ENCODE results near the gene YIPF4.
"Not testable (repeated sequence)": the region's sequence is repeated elsewhere in the genome, so short reads cannot be mapped to it uniquely, and the experiment has no call there.

Gene YIPF4

GRCh38 chr2:32277674-32278477, at the start of gene YIPF4:
TSS of gene YIPF4 (plus strand) at chr2:32277904. CDS start at chr2:32278156, 252 bp downstream.
- peak; percentile 94 for DNase-seq

GRCh38 chr2:32228181-32228580, 49.5 kb upstream of the YIPF4 start:
- no peak for DNase-seq

- DNase-seq: no peak
These were observed 48.1 kb upstream of the YIPF4 start for GRCh38 chr2:32229635-32230034.

DNA sequence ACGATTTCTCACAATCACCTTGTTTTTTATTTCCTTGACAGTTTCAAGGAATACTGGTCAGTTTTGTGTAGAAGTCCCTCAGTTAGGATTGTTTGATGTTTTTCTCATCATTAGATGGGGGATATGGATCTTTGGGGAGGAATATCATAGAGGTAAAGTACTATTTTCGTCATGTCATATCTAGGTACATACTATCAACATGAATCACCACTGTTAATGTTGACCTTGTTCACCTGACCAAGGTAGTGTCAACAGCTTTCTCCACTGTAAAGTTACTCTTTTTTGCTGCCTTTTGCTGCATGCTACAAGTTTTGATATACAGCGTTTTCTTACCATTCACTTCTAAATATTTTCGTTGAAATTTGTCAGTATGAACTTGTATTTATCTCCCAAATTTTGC, 45.7 kb upstream of the YIPF4 start:
- DNase-seq: no peak

- no peak for DNase-seq
These were observed 42.4 kb upstream of the YIPF4 start for GRCh38 chr2:32235315-32235714.

DNA sequence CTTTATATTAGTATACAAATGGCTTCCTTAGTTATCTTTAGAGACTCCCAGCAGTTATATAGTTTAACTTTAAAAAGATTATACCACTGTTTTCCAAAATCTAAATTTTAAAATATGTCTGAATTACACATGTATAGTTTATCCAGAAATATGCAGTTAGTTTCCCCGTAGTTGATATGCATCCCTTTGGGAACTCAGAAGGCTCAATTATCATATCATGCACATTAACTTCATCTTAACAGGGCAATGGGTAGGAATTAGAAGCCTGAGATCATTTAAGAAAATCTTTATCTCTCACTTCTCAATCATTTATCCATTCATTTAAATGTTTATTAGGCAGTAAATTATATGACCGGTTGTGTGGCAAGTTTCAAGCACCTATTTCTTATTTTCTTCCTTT, 40.2 kb upstream of the YIPF4 start:
- DNase-seq: no peak

DNA sequence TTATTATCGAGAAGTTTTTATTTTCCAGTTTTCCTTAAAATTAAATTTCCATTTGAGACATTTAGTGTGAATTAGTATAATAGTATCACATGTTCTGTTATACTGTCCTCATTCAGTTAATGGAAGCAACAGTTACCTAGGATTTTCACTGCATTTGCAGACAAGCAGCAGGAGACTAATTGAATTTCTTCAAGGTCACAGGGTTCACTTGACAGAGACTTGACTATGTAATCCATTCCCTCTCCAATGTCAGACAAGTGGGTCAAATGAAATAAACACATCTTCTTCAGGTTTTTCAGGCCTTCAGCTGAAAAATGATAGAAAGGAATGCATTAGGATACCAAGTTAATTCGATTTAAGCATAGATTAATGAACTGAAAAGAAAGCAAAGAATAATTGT, 39.7 kb upstream of the YIPF4 start:
- DNase-seq: no peak

DNA sequence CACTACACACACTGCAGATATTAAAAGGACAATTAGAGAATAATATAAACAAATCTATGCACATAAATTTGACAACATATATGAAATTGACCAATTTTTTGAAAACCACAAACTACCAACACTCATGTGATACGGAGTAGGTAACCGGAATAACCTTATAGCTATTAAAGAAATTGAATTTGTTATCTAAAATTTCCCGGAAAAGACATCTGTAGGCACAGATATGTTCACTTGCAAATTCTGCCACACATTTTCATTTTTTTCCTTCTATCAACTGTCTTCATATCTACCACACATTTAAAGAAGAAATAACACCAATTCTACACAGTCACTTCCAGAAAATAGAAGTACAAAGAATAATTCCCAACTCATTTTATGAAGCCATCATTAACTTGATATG, 35.4 kb upstream of the YIPF4 start:
- DNase-seq: no peak

GRCh38 chr2:32246911-32247310, 30.8 kb upstream of the YIPF4 start:
- no peak for DNase-seq

GRCh38 chr2:32248299-32248698, 29.4 kb upstream of the YIPF4 start:
- DNase-seq: no peak

- DNase-seq: no peak
These were observed 27.9 kb upstream of the YIPF4 start for GRCh38 chr2:32249731-32250236.

- no peak for DNase-seq
These were observed 27.4 kb upstream of the YIPF4 start for GRCh38 chr2:32250290-32250689.

DNA sequence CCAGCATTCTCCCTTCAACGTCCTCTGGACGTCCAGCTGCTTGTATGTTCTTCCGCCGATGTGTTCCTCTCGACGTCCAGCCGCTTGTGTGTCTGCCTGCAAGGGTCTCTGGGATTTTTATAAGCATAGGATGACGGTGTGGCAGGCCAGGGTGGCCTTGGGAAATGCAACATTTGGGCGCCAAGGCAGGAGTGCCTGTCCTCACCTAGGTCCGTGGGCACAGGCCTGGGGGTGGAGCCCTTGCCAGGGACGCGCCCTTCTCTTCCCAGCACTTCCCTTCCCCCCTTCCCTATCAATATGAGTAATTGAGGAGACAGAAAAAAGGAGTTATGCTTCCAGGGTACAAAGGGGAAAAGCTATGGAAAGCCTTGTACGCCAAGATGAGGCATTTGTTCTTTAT, 19.5 kb upstream of the YIPF4 start:
- no peak for DNase-seq

DNA sequence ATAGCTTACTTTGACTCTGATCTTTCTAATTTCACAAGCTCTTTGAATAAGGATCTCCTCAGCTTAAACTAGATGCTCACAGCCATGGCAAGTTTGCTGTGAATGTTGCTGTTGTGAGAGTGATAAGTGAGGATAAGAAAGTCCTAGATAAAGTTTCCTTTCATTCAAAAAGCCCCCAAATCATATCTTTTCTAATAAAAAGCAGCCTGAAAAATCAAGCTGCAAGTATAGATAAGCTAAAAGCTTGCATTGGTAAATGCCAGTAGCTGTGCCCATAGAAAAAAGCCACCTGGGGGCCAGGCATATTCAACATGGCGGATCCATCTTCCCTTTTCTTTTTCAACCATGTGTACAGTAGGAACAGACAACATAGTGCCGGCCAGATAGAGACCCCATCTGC, 17.3 kb upstream of the YIPF4 start:
- no peak for DNase-seq

GRCh38 chr2:32262105-32262504, 15.6 kb upstream of the YIPF4 start:
- peak; percentile 3 for DNase-seq

GRCh38 chr2:32264422-32265105, 13.1 kb upstream of the YIPF4 start, which contains the start of gene NLRC4:
TSS of gene NLRC4 (minus strand) at chr2:32264886. CDS start at chr2:32256775, 8,111 bp downstream.
- peak; percentile 11 for DNase-seq

DNA sequence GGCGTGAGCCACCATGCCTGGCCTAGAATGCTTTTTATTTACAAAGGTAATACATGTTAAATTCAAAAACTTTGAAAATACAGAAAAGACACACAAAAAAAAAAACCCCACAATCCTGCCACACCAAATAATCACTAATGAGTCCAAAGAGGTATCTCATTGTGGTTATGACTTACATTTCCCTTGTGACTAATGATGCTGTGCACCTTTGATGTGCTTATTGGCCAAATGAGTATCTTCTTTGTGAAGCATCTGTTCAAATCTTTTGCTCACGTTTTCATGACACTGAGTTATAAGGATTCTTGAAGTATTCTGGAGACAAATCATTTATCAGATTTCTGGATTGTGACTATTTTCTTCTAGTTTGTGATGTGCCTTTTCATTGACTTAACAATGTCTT, 6.6 kb upstream of the YIPF4 start:
- no peak for DNase-seq

DNA sequence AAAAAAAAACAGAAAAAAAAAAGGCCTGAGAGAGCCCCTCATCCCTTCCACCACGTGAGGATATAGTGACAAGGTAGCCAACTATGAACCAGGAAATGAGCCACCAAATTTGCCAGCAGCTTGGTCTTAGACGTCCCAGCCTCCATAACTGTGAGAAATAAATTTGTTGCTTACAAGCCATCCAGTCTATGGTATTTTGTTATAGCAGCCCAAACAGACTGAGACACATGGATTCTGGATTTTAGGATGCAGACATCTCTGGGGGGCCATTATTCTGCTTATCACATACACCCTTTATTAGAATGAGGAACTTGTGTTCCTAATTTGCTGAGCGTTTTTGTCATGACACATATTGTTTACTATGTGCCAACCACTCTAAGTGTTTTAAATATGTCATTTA, 5.4 kb upstream of the YIPF4 start:
- no peak for DNase-seq

DNA sequence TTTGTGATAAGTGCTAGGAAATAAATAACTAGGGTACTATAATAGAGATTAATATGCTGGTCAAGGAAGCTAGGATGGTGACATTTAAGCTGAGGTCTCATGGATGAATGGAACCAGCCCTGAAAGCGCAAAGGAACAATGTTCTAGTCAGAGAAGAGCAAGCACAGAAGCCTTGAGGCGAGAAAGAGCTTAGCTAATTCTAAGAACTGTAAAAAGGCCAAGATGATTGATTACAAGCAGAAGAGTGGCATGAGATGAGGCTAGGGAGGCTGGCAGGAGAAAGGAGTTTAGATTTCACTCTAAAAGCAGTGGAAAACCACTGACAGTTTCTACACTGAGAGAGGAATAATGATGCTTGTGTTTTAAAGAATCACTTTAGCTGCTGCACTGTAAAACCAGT, 3.4 kb upstream of the YIPF4 start:
- DNase-seq: no peak

DNA sequence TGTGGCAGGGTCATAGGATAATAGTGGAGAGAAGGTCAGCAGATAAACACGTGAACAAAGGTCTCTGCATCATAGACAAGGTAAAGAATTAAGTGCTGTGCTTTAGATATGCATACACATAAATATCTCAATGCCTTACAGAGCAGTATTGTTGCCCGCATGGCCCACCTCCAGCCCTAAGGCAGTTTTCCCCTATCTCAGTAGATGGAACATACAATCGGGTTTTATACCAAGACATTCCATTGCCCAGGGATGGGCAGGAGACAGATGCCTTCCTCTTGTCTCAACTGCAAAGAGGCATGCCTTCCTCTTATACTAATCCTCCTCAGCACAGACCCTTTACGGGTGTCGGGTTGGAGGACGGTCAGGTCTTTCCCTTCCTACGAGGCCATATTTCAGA, 1.9 kb upstream of the YIPF4 start:
- not testable (repeated sequence) for DNase-seq

GRCh38 chr2:32277363-32277673, 386 bp upstream of the YIPF4 start:
- DNase-seq: no peak

DNA sequence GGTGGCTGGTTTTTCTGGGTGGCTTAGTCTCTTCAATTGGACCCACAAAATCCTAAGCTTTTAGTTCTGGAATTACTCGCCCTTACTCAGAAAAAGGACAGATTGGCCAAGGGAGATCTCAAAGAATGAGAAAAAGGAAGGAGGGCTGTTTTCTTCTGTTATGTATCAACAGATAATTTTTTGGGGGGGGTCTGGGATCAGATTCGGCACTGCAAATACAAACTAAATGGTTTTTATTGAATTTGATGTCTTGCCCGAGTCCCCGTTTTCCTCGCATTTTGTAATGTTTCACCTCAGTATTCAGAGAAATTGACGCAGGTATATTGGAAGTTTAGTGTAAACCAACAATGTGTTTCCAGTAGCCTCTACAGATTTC, 762 bp downstream of the YIPF4 start:
- DNase-seq: no peak

GRCh38 chr2:32284321-32284720, 6.6 kb downstream of the YIPF4 start:
- DNase-seq: no peak

DNA sequence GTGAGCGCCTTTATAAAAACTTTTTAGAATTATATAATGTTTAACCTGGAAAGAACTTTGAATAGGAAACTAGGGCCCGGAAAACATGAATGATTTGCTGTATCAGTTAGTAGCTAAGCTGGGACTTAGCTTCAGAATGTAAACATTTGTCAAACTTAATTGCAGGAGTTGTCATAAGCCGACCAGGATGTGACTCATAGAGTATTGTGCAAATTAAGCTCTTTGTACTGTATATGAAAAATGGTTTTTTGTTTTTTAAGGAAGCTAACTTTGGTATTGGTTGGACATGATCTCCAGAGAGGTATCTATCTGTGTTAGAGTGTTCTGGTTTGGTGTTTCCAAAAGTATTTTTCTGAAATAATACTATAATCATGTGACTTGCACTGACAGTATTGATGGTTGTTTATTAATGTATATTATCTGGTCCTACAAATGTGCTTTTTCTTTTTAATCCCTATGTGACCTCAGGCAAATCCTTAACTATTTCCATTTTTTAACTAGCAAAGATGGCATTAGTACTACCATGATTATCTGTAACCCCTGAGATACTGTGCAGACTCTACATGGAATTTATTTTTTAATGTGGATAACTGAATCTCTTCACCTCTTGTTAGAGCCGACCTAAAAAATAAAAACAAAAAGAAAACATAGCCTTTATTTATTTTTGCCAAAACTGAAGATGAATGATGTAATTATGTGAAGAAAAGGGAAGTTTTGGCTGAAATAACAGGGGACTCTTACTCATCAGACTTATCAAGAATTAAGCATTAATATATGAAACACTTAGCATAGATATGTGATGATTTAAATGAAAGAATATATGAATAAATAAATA, 11.7 kb downstream of the YIPF4 start:
- DNase-seq: no peak

Data from CD4-positive, alpha-beta T cell treated with Interleukin-12 subunit alpha and Interleukin-12 subunit beta, for 1 hour (primary cell).